Muscle of leg (tissue), 11 donors: ENCODE results near the gene ACTL8. TPM values are rescaled to one million over a fixed set of nuclear protein-coding genes. Genes with fewer than 3 reads are reported as not detected.

ENCODE experiments used
- DNase-seq: peaks from one replicate; pipeline ENCODE4 v3.0.0; 2013
- H3K27ac ChIP-seq: one replicate; pipeline ENCODE4 v1.5.1; 2013; ENCODE audit warnings: mild to moderate bottlenecking, low read length, control low read depth
- H3K27me3 ChIP-seq: one replicate; pipeline ENCODE4 v1.6.1; 2013; ENCODE audit warnings: low read length; ENCODE audit not compliant: control insufficient read depth, insufficient read depth
- H3K36me3 ChIP-seq: one replicate; pipeline ENCODE4 v1.6.1; 2013; ENCODE audit warnings: low read length; ENCODE audit not compliant: control insufficient read depth, insufficient read depth
- H3K4me1 ChIP-seq: one replicate; pipeline ENCODE4 v1.6.1; 2013; ENCODE audit warnings: low read length; ENCODE audit not compliant: control insufficient read depth, insufficient read depth
- H3K4me3 ChIP-seq: one replicate; pipeline ENCODE4 v1.5.1; 2013; ENCODE audit warnings: low read length, control low read depth
- H3K9me3 ChIP-seq: replicated peaks from 2 replicates; pipeline ENCODE4 v1.6.1; 2013; ENCODE audit warnings: low read depth, low read length; ENCODE audit not compliant: control insufficient read depth
- WGBS: methylation state at CpG from one replicate; pipeline ENCODE4 v1.1.5; 2013; ENCODE audit warnings: missing lambda C conversion rate; ENCODE audit not compliant: insufficient coverage; 5-methylcytosine and 5-hydroxymethylcytosine counted together
- polyA plus RNA-seq, 8 donors: library from polyadenylated mRNA; unstranded; fragments of 120-200 nt; gene quantifications; one replicate each; pipeline versions ENCODE4 v1.2.1 to v1.2.3, GENCODE V29; 2013; ENCODE audit warnings: inconsistent platforms in 1 of 8, low replicate concordance in 1 of 8; ENCODE audit not compliant: insufficient read length in 8 of 8, insufficient read depth in 1 of 8
- total RNA-seq: library from RNA; stranded (reverse); fragments of 120-200 nt; gene quantifications from one replicate; pipeline ENCODE4 v1.2.4, GENCODE V29; 2013

ACTL8 gene
- total and polyA plus RNA-seq, 9 donors: not detected

DNA sequence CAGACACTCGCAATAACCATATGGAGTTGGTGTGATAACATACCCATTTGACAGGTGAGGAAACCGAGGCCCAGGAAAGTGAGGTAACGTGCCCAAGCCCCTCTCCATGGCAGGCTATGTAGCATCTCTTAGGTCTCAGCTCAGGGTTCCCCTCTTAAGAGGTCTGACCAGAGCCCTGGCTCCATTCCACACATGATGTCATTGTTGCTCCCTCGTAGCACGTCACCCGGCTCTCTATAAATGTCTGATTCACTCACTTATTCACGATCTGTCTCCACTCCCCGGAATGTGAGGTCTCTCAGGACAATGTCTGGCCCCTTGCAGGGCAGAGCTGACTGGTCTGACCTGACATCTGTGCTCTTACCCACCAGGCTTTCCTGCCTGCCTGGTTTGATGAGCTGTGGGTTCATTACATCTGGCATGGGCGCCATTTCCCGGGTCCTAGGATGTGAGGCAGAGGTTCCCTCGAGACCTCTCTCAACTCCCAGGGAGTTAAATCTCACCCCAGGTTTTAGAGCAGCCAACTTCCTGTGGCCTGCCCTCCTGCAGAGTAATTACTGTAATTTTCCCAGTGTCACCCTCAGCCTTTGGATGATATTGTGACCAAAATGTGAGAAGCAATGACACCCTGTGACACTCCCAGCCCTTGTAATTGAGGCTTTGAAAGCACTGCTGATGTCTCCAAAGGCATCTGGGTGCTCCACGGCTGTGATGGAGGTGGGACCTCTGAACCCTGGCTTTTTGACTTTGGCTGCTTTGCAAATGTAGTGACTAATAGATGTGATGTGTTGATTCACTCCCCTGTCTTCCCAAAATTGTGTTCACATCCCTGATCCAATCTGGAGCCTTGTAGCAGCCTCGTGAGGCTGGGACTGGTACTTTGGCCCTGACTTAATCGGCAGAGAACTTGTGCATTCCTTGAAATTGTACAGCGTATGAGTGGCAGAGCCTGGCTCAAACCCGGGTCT, 10.6 kb downstream of the ACTL8 start:
- no peak overlapping the region for H3K4me3 ChIP-seq
- peaks cover 4% of the 10 kb centered on the region for H3K27me3 ChIP-seq
- H3K36me3 ChIP-seq: no peaks in the 10 kb centered on the region
- H3K4me1 ChIP-seq: peaks cover 2% of the 10 kb centered on the region
- DNase-seq: peak; percentile 44
- no peaks in the 10 kb centered on the region for H3K9me3 ChIP-seq
- no peak overlapping the region for H3K27ac ChIP-seq
- WGBS: 39% methylated on average over 13 of the region's 16 CpGs

DNA sequence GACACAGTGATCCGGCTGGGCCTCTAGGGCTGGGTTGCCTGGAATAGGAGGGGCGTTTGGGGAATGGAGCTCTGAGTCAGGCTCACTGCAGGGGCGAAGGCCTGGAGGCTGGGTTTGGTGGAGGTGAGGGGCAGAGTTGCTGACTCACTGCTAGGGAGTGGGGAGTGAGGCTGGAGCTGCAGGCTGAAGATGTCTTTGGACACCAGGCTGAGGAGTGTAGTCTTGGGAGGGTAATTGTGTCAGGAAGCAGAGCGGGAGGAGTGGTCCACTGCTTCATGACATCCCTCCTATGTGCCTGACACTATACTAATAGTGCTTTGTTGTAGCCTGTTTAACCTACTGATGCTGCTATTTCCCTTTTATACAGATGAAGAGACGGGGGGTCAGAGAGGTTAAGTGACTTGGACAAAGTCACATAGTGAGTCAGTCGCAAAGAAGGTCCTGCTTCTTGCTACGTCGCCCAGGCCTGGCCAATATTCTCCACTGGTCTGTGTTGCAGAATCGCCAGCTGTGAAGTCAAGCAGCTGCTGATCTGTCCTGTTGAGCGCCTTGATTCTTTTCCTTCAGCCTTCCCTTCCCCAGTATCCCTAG, 13.6 kb downstream of the ACTL8 start:
- 35% methylated on average over 7 of the region's 10 CpGs for WGBS
- Histone ChIP-seq H3K9me3 (no peaks in the 10 kb centered on the region), H3K36me3 (no peaks in the 10 kb centered on the region), H3K4me1 (peaks cover 2% of the 10 kb centered on the region), H3K27me3 (peaks cover 11% of the 10 kb centered on the region), H3K27ac (no peak overlapping the region), H3K4me3 (no peak overlapping the region)
- peak; percentile 20 for DNase-seq

DNA sequence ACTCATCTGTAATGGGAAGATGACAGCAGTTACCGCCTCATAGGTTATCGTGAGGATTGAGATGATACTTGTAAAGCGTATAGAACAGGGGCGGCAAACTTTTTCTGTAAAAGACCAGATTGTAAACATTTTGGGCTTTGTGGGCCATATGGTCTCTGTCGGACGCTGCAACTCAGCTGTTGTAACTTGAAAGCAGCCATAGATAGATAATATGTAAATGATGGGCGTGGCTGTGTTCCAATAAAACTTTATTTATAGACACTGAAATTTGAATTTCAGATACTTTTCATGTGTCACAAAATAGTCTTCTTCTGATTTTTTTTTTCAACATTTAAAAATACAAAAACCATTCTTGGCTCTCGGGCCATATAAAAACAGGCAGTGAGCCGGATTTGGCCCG, 15.8 kb downstream of the ACTL8 start:
- Histone ChIP-seq H3K27ac (no peak overlapping the region), H3K4me3 (no peak overlapping the region), H3K4me1 (no peaks in the 10 kb centered on the region), H3K27me3 (peaks cover 14% of the 10 kb centered on the region), H3K36me3 (no peaks in the 10 kb centered on the region), H3K9me3 (no peaks in the 10 kb centered on the region)
- WGBS: 80% methylated on average over 2 of the region's 10 CpGs
- no peak for DNase-seq

DNA sequence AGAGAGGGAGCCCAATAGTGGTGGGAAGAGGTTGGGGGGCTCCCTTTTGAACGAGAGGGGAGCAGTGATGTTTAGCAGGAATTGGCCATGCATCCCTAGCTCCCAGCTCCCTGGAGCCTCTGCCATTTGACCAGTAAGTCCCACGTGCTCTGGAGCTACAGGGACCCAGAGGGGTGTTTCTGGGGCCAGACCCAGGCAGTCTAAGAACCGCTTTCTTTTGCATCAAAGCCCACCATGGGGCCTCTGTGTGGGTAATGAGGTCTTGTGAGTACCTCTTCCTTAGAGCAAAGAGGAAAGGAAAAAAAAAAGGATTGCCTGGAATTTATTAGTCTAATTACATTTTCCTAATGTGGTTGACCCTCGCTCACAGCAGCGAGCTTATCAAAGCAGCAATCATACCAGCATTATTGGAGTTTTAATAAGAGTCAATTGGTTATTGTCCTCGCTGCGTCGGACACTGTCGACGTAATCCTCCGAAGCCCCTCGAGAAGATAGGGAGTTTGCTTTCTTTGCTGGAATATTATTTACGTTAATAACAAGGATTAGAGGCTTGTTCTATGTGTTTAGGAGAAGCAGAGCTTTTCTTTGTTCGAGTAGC, 17.6 kb downstream of the ACTL8 start:
- no peaks in the 10 kb centered on the region for H3K36me3 ChIP-seq
- DNase-seq: no peak
- WGBS: 42% methylated on average over 11 of the region's 14 CpGs
- H3K27me3 ChIP-seq: peaks cover 14% of the 10 kb centered on the region
- H3K27ac ChIP-seq: no peak overlapping the region
- H3K4me1 ChIP-seq: peaks cover 3% of the 10 kb centered on the region
- H3K4me3 ChIP-seq: no peak overlapping the region
- no peaks in the 10 kb centered on the region for H3K9me3 ChIP-seq

DNA sequence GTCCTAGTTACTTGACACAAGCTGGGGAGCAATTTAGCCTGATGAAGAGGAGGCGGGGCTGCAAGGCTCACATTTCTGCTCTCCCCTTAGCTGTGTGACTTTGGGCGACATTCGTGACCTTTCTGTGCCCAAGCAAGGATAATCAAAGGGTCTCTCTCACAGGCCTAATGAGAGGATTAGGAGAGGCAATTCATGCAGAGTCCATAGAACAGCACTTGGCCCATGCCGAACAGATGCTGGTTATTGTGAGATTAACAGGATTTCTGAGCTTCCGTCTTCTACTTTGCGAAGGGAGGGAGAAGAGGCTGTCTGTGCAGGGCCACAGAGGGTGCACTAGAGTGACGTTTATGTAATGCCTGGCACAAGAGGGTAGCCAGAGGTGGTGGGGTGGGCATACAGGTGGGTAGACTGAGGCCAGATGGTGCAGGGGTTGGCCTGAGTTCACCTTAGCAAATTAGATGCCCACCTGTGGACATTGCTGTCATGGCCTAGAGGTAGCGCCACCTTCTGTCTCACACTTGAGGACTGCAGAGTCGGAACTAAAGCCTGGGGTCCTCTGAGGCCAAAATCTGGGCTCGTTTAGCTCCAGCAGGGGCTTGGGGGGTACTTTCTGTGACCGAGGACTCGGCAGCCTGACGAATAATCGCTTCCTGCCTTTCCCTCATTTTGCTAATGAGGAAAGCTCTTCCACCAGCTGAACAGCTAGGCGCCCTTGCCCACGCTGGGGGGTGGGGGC, 18.6 kb downstream of the ACTL8 start:
- H3K27me3 ChIP-seq: peaks cover 12% of the 10 kb centered on the region
- H3K4me3 ChIP-seq: no peak overlapping the region
- H3K9me3 ChIP-seq: no peaks in the 10 kb centered on the region
- no peaks in the 10 kb centered on the region for H3K36me3 ChIP-seq
- H3K27ac ChIP-seq: no peak overlapping the region
- no peak for DNase-seq
- peaks cover 3% of the 10 kb centered on the region for H3K4me1 ChIP-seq
- WGBS: 48% methylated on average over 10 of the region's 16 CpGs

DNA sequence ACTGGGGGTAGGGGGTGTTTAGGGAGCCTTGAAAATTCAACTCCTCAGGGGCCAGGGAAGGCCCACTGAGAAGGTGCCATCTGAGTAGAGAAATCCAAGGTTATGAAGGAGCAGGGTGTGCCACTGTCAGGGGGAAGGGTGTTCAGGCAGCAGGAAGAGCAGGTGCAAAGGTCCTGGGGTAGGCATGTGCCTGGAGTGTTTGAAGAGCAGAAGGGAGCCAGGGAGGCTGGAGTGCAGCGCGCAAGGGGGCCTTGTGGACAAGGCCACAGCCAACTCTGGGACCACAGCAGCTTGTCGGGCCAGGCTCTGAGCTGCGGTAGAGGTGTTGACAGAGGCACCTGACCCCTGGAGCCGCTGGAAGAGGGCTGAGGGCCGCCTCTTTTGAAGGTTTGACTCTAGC, 19.3 kb downstream of the ACTL8 start:
- 90% methylated on average over 6 of the region's 6 CpGs for WGBS
- DNase-seq: no peak
- H3K4me1 ChIP-seq: peaks cover 3% of the 10 kb centered on the region
- no peak overlapping the region for H3K27ac ChIP-seq
- no peaks in the 10 kb centered on the region for H3K36me3 ChIP-seq
- H3K4me3 ChIP-seq: no peak overlapping the region
- H3K27me3 ChIP-seq: peaks cover 10% of the 10 kb centered on the region
- H3K9me3 ChIP-seq: no peaks in the 10 kb centered on the region

DNA sequence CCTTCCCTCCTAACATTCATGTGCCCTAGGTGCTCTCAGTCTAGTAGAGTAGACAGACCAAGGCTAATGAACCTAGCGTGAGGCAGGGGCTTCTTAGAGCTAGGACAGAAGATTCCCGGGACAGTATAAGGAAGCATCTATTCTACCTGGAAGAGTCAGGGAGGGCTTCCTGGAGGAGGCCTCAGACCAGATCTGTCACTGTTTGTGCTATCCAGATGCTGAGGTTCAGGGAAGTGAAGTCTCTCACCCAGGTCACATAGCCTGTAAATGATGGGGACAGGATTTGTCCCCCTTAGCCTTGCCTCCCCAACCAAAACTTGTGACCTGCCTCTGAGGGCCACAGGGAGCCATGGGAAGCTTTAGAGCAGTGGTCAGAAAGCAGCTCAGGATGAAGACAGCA, 20.7 kb downstream of the ACTL8 start:
- no peak for DNase-seq
- Histone ChIP-seq H3K27me3 (peaks cover 10% of the 10 kb centered on the region), H3K36me3 (no peaks in the 10 kb centered on the region), H3K4me3 (no peak overlapping the region), H3K4me1 (peaks cover 3% of the 10 kb centered on the region), H3K9me3 (no peaks in the 10 kb centered on the region), H3K27ac (no peak overlapping the region)
- WGBS: 65% methylated on average over 2 of the region's 2 CpGs

DNA sequence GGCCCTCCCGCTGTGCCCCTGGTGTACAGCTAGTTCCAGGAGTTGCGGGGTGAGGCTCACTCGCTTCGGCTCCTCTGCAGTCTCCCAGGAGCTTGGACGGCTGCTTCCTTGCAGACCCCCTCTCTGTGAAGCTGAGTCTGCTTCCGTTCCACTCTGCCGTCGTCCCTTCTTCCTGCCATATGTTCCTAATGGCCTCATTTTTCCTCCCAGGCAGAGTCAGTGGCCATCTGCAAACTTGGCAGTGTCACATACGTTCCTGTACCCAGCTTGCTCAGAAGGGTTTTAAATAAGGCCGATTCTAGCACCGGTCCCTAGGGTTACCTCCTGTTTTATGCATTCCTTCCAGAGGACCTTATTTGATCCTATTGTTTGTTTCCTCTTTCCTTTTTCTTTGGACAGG, 21.3 kb downstream of the ACTL8 start:
- no peak for DNase-seq
- H3K36me3 ChIP-seq: no peaks in the 10 kb centered on the region
- H3K4me1 ChIP-seq: peaks cover 3% of the 10 kb centered on the region
- WGBS: 7% methylated on average over 10 of the region's 11 CpGs
- no peak overlapping the region for H3K27ac ChIP-seq
- no peaks in the 10 kb centered on the region for H3K9me3 ChIP-seq
- no peak overlapping the region for H3K4me3 ChIP-seq
- peaks cover 10% of the 10 kb centered on the region for H3K27me3 ChIP-seq

DNA sequence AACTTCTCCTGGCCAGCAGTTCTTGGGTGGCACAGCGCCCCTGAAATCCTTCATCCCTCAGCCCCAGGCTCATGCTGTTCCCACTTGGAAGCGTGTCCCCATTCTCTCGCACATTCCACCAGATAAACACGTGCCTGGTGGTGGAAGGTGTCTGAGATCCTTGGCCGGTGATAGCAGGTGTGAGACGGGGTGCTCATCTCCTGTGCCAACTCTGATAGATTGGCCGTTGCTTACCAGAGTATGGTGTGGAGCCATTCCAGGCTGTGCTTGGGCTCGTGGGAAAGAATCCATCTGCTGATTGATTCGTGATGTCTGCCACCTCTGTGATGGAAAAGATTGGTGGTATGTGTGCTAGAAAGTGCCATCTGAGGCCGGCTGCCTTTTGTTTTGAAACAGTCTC, 22.2 kb downstream of the ACTL8 start:
- Histone ChIP-seq H3K9me3 (no peaks in the 10 kb centered on the region), H3K4me1 (peaks cover 3% of the 10 kb centered on the region), H3K27ac (no peak overlapping the region), H3K4me3 (no peak overlapping the region), H3K27me3 (peaks cover 8% of the 10 kb centered on the region), H3K36me3 (no peaks in the 10 kb centered on the region)
- DNase-seq: no peak
- 65% methylated on average over 6 of the region's 10 CpGs for WGBS

DNA sequence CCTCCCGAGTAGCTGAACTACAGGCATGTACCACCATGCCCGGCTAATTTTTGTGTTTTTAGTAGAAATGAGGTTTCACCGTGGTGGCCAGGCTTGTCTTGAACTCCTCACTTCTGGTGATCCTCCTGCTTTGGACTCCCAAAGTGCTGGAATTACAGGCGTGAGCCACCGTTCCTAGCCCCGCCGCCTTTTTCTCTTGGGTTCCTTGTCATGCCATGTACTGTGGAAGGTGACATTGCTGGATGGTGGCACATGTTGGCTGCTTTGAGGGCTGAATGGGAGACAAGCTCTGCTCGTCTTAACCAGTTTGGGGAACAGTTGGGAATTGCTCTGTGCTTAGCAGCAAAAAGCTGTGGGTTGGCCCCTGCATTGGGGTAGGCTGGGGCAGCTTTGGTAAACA, 22.7 kb downstream of the ACTL8 start:
- Histone ChIP-seq H3K27me3 (peaks cover 5% of the 10 kb centered on the region), H3K36me3 (no peaks in the 10 kb centered on the region), H3K4me3 (no peak overlapping the region), H3K27ac (no peak overlapping the region), H3K4me1 (peaks cover 3% of the 10 kb centered on the region), H3K9me3 (no peaks in the 10 kb centered on the region)
- WGBS: 90% methylated on average over 6 of the region's 8 CpGs
- DNase-seq: no peak
